KOPT-K1 (cell line): ENCODE measurements around the gene MAZ.
"Not testable (repeated sequence)": the region's sequence is repeated elsewhere in the genome, so short reads cannot be mapped to it uniquely, and the experiment has no call there.

Experiments used
- H3K27ac ChIP-seq: fragments of 200-600 bp; sonication (generic); 2 replicates; pipeline ENCODE4 v1.5.1; 2016; ENCODE audit warnings: antibody characterized with exemption, mild to moderate bottlenecking, low read depth, low read length; ENCODE audit not compliant: poor library complexity, severe bottlenecking
- H3K36me3 ChIP-seq: fragments of 200-600 bp; sonication (generic); 2 replicates; pipeline ENCODE4 v1.5.1; 2017; ENCODE audit warnings: antibody characterized with exemption, mild to moderate bottlenecking, low read length, moderate library complexity; ENCODE audit not compliant: insufficient read depth
- H3K9me3 ChIP-seq: fragments of 200-600 bp; sonication (generic); 2 replicates; pipeline ENCODE4 v1.5.1; 2017; ENCODE audit warnings: antibody characterized with exemption, low read length, mild to moderate bottlenecking; ENCODE audit not compliant: insufficient read depth, poor library complexity, severe bottlenecking

The MAZ gene

GRCh38 chr16:29806099-29806579, at the start of gene MAZ:
TSS of gene MAZ (plus strand) at chr16:29806529. CDS start at chr16:29806702, 173 bp downstream.
- Histone ChIP-seq H3K27ac (peak within 1 kb of the TSS; percentile 98), H3K9me3 (no peaks in the 10 kb centered on the region), H3K36me3 (peaks cover 71% of the 10 kb centered on the region)

- Histone ChIP-seq H3K27ac (no peak overlapping the region), H3K9me3 (no peaks in the 10 kb centered on the region)
Measured at GRCh38 chr16:29756654-29757053, 49.7 kb upstream of the MAZ start.

GRCh38 chr16:29757086-29757485, 49.2 kb upstream of the MAZ start:
- H3K36me3 ChIP-seq, H3K9me3 ChIP-seq, H3K27ac ChIP-seq: not testable (repeated sequence)

More at GRCh38 chr16:29756654-29757053, 49.7 kb upstream of the MAZ start:
- H3K36me3 ChIP-seq, result no peaks in the 10 kb centered on the region

- no peaks in the 10 kb centered on the region for H3K9me3 ChIP-seq
- no peak overlapping the region for H3K27ac ChIP-seq
- H3K36me3 ChIP-seq, result no peaks in the 10 kb centered on the region
Measured at GRCh38 chr16:29757950-29758466, 48.3 kb upstream of the MAZ start.

- Histone ChIP-seq H3K9me3 (no peaks in the 10 kb centered on the region), H3K36me3 (no peaks in the 10 kb centered on the region), H3K27ac (no peak overlapping the region)
Measured at GRCh38 chr16:29760567-29761279, 45.6 kb upstream of the MAZ start.

- not testable (repeated sequence) for H3K36me3 ChIP-seq, H3K27ac ChIP-seq, H3K9me3 ChIP-seq
Measured at GRCh38 chr16:29761280-29761651, 45.1 kb upstream of the MAZ start.

- Histone ChIP-seq H3K36me3 (no peaks in the 10 kb centered on the region), H3K27ac (no peak overlapping the region), H3K9me3 (no peaks in the 10 kb centered on the region)
Measured at GRCh38 chr16:29761882-29762281, 44.4 kb upstream of the MAZ start.

GRCh38 chr16:29763326-29763725, 43.0 kb upstream of the MAZ start:
- Histone ChIP-seq H3K36me3 (no peaks in the 10 kb centered on the region), H3K9me3 (no peaks in the 10 kb centered on the region), H3K27ac (no peak overlapping the region)

- Histone ChIP-seq H3K9me3 (no peaks in the 10 kb centered on the region), H3K36me3 (no peaks in the 10 kb centered on the region), H3K27ac (no peak overlapping the region)
Measured at GRCh38 chr16:29765167-29766032, 40.9 kb upstream of the MAZ start.

GRCh38 chr16:29766571-29766970, 39.8 kb upstream of the MAZ start:
- no peaks in the 10 kb centered on the region for H3K36me3 ChIP-seq
- no peak overlapping the region for H3K27ac ChIP-seq
- H3K9me3 ChIP-seq, result no peaks in the 10 kb centered on the region

- Histone ChIP-seq H3K27ac (no peak overlapping the region), H3K9me3 (no peaks in the 10 kb centered on the region), H3K36me3 (no peaks in the 10 kb centered on the region)
Measured at GRCh38 chr16:29767062-29767461, 39.3 kb upstream of the MAZ start.

- H3K27ac ChIP-seq, result no peak overlapping the region
- H3K9me3 ChIP-seq, result no peaks in the 10 kb centered on the region
Measured at GRCh38 chr16:29769507-29769906, 36.8 kb upstream of the MAZ start.

GRCh38 chr16:29770250-29770929, 35.9 kb upstream of the MAZ start:
- no peaks in the 10 kb centered on the region for H3K36me3 ChIP-seq
- no peak overlapping the region for H3K27ac ChIP-seq
- no peaks in the 10 kb centered on the region for H3K9me3 ChIP-seq

More at GRCh38 chr16:29769507-29769906, 36.8 kb upstream of the MAZ start:
- H3K36me3 ChIP-seq, result no peaks in the 10 kb centered on the region

GRCh38 chr16:29772330-29772729, 34.0 kb upstream of the MAZ start:
- not testable (repeated sequence) for H3K36me3 ChIP-seq, H3K27ac ChIP-seq

GRCh38 chr16:29774730-29775129, 31.6 kb upstream of the MAZ start:
- no peaks in the 10 kb centered on the region for H3K36me3 ChIP-seq
- no peak overlapping the region for H3K27ac ChIP-seq
- no peaks in the 10 kb centered on the region for H3K9me3 ChIP-seq

More at GRCh38 chr16:29772330-29772729, 34.0 kb upstream of the MAZ start:
- not testable (repeated sequence) for H3K9me3 ChIP-seq
